GM21619 (cell line): ENCODE measurements around the gene CLPSL2.
"Not testable (repeated sequence)": the region's sequence is repeated elsewhere in the genome, so short reads cannot be mapped to it uniquely, and the experiment has no call there.

Experiments used
- ATAC-seq: cut with Tn5 transposase; IDR thresholded peaks from one replicate; pipeline ENCODE4 v1.9.1; 2021; ENCODE audit not compliant: unreplicated experiment

The CLPSL2 gene

DNA sequence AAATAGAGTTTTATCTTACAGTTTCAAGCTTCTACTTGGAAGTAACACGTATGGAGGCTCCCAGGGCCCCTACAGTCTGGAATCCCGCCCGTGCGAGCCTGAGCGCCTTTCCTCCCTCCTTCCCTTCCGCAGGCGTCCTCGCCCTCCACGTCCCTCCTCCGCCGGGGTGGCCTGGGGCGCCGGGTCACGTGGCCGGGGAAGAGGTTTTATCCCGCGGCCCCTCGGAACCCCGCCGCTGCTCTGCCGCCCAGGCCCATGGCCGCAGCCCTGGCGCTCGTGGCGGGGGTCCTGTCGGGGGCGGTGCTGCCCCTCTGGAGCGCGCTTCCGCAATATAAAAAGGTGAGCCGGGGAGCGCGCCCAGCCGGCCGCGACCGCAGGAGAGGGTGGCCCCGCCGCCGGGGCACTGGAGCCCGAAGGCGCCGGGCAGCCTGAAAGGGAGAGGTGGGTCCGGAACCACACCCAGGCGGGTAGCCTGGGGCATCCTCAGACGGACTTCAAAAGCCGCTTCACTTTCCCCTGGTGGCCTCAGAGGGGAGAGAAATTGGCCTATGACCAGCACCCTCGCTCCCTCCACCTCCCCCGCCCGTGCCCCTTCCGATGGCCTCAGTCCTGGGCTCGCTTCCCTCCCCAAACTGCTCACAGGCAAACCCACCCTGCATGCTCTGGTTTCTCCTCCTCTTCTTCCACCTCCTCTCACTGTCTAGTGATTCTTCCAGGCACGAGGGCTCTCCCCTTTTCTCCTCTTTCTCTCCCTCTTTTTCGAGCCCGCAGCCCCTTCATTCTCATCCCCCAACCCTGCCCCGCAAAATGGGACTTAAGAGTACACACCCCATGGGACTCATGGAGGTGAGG lies at the start of gene CLPSL2:
Gene CLPSL2, plus strand, starts transcription at position 235 of the 852 bp plus-strand sequence. Its CDS starts 21 bp downstream, at position 256.
- no peak for ATAC-seq

DNA sequence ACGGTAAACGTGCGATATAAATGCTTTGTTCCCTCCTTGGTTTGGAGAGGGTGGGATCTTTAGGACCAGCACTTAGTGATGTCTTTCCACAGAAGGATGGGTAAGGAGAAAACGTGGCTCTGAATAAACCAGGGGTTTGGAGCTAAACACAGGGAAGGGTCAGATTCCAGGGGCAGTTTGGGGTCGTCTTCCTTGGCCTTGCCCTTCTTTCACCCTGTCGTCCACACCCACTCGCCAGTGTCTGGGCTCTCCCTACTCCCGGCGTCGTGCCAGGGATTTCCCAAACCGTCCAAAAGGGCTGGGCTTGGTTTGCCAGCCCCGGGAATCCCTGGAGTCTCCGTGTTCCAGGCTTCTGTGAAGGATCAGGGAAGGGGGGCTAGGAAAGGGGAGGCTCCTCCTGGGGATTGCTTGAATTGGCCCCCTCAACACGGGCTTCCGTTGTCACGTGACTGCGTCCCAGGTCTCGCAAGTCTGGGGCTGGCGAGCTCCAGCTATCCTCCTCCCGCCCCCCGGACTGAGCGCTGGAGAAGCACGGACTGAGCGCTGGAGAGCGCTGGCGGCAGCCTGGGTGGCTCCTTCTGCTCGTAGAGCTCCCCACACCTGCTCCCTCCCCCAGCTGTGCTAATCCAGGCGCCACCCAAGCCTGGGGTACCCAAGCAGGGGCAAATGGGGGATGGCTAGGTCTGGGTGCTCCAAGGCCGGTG lies 49.0 kb upstream of the CLPSL2 start:
- peak; percentile 9 for ATAC-seq

DNA sequence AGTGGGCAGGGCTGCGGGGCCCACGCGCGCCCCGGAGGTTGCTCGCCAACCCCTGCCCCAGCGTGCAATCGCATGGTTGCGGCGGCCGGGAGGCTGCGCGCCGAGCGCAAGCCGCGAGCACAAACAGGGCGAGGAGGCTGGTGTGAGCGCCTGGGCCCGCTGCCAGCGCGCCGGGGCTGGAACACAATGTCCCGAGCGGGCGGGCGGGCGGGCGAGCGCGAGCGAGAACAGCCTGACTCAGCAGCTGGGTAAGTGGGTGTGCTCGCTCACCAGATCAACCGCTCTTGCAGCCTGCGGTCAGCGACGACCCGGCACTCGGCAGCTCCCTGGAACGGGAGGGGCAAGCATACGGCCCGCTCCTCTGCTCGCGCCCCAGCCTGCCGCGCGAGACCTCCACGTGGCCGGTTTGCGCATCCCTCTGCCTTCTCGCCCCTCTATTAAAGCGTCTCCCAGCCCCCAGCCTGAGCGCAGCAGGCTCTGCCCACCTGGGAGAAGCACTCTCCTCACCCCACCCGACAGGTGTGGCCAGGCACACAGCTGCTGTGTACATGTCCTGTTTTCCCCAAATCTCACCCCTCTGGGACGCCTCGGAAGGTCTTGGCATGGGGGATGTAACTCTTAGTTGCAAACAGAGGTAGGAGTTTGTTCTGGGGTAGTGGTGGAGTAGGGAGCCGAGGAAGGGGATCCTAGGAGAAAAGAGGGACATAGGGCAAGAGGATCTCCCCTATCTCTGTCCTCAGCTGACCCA lies 48.3 kb upstream of the CLPSL2 start:
- peak; percentile 41 for ATAC-seq

GRCh38 chr6:35728683-35729678 lies 47.4 kb upstream of the CLPSL2 start:
- ATAC-seq: no peak

- ATAC-seq: no peak
Observed at GRCh38 chr6:35729722-35730121, 46.7 kb upstream of the CLPSL2 start.

DNA sequence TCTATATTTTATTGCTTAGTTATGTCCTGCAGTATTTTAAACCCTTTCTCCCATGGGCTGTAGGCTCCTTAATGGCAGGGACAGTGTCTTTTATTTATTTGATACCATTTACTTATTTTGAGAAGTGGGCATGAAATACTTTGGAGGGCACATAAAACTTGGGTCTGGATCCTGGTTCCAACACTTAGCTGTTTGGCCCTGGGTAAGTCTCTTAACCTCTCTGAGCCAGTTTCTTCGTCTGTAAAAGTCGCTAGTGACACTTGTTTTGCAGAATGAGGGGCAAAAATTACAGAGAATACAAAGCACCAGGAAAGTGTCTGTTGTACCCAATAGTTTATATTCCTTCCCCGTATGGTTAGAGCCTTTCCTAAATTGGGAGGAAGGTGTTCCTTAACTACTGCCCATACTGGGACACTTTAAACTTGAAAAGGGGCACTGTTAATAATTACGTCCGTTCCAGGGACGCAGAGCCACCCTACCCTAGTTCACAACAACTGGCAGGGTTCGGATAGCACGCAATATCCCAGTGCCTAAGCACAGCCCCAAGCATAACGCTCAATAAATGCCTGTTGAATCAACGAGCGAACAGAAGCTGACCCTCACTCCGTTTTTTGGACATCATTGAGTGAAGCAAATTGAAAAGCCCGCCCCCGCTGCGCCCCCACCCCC lies 45.5 kb upstream of the CLPSL2 start:
- ATAC-seq: no peak

DNA sequence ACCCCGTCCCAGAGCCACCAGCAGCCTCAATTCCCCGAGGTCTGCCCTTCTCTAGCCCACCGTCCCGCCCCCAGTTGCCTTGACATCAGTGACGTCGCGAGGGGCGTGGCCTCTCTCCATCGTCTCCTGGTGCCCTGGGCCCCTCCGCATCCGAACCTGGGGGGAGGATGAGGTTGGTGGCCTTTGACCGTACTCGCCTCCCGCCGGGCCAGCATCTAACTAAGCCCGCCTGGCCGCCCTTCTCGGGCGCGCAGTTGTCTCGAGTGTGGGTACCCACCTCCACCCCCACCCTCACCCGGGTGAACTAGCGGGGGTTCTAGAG lies 45.0 kb upstream of the CLPSL2 start:
- ATAC-seq: peak; percentile 48

GRCh38 chr6:35731736-35732532 lies 44.5 kb upstream of the CLPSL2 start:
- ATAC-seq: peak; percentile 41

GRCh38 chr6:35733633-35734032 lies 42.8 kb upstream of the CLPSL2 start:
- no peak for ATAC-seq

DNA sequence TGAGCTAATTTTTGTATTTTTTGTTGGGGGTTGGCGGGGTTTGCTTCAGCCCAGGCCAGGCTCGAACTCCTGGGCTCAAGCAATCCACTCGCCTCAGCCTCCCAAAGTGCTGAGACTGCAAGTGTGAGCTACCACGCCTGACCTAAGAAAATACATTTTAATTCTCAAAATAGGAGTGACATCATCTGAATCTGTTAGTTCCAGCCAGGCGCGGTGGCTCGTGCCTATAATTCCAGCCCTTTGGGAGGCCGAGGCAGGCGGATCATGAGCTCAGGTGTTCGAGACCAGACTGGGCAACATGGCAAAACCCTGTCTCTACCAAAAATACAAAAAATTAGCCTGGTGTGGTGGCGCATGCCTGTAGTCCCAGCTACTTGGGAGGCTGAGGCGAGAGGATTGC lies 42.1 kb upstream of the CLPSL2 start:
- ATAC-seq: not testable (repeated sequence)

DNA sequence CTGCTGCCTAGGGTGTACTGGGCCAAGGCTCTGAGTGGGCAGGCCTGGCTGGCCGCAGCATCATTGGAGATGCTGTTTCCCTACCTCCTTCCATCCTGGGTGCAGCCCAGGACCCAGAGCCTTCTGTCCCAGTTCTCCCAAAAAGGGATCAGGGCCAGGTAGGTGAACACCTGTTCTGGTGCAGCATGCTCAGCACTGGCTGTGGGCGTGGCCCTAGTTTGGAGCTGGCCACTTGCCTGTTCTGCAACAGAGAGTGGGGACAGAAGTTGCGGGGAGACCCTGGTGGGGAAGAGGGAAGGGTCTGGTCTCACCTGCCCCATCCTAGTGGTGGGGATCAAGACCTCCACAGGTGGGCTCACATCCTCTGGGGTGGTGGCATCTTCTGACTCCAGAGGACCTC lies 40.9 kb upstream of the CLPSL2 start:
- ATAC-seq: no peak

DNA sequence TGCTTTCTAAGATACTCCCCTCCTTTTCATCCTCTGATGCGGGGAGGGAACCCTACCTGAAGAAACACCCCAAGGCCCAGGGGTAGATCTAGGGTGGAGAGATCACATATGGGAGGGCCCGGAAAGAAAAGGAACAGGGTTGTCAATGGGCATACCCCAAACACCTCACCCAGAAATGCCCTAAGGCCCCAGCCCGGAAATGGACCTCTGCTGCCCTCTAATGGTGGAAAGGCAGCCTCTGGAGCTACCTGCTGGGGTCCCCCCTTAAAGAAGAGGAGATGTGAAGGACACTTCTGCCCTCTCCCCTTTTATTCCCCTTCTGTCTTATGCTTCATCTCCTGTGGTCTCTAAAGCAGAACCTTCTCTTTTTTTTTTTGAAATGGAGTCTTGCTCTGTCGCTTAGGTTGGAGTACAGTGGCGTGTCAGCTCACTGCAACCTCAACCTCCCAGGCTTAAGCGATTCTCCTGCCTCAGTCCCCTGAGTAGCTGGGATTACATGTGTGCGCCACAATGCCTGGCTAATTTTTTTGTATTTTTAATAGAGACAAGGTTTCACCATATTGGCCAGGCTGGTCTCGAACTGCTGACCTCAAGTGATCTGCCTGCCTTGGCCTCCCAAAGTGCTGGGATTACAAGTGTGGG lies 40.0 kb upstream of the CLPSL2 start:
- no peak for ATAC-seq

- ATAC-seq: no peak
Observed at GRCh38 chr6:35736982-35737412, 39.4 kb upstream of the CLPSL2 start, which contains the start of gene ARMC12. Gene ARMC12, plus strand, starts transcription at chr6:35737032. Its CDS starts 77 bp downstream, at chr6:35737109.

DNA sequence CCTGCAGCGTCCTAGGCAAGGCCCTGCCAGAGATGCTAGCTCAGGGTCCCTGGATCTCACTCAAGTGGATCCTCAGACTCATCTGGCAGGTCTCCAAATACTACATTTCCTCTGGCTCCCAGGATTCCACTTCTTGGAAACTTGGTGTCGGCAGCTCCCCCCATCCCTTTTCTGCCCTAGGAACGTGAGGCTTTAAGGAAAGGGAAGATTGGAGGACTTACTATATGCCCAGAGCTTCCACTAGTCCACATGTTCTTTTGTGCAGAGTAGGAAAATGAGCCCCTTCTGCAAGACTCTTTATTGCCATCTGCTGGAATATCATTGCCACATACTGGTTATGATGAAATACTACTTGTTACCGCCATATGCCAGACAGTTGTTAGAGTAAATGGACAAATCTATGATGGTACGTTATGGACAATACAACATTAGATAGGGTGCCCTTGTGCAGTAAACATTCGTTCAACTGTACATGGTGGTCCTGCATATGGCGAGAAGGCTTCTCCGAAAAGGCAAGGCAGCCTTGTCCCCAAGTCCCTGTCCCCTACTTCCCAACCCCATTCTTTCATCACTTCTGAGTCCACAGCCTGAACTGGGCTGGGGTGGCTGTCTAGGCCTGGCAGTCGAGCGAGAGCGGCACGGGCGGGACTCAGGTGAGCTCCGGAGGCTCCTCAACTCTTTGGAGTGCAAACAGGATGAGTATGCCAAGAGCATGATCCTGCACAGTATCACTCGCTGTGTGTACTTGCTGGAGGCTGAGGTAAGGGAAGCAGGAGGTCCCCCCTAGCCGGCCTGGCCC lies 38.8 kb upstream of the CLPSL2 start:
- ATAC-seq: peak; percentile 53

GRCh38 chr6:35739645-35740524 lies 36.5 kb upstream of the CLPSL2 start:
- ATAC-seq: no peak

DNA sequence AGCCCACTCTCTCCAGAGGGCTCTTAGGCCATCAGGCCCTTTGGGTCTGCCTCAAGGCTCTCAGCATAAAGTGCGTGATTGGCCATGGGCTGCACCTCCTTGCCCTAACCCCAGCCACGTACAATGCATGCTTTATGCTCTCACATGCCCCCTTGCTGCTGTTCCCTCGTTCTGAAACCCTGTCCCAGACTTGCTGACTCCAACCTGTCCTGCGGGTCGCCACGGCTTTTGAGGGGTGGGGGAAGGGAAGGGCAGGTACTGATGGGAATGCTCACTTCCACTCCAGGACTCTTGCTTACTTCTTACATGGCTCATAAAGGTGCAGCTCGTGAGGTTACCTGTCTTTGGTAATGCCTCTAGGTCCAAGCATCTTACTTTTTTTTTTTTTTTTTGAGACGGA lies 33.6 kb upstream of the CLPSL2 start:
- ATAC-seq: no peak

- ATAC-seq: no peak
Observed at GRCh38 chr6:35745509-35745908, 30.9 kb upstream of the CLPSL2 start.
